GM12874 (cell line): ENCODE measurements around the gene HDAC10.
A peak's percentile ranks its signal among the peaks of the same experiment; 100 is the strongest.

Experiments used
- CTCF ChIP-seq: IDR thresholded peaks from 2 replicates; pipeline ENCODE4 v1.5.1; 2011; ENCODE audit warnings: low read depth, mild to moderate bottlenecking, control low read depth, low read length, moderate library complexity; ENCODE audit not compliant: insufficient read depth

The HDAC10 gene

GRCh38 chr22:50209893-50210292 is 41.2 kb downstream of the HDAC10 start:
- TF ChIP-seq CTCF = peak; percentile 85

- TF ChIP-seq CTCF = no peak
Measured at GRCh38 chr22:50208939-50209892, 41.8 kb downstream of the HDAC10 start.

GRCh38 chr22:50208430-50208938 is 42.6 kb downstream of the HDAC10 start:
- no peak for TF ChIP-seq CTCF

- TF ChIP-seq CTCF = no peak
Measured at GRCh38 chr22:50207383-50208140, 43.5 kb downstream of the HDAC10 start.

GRCh38 chr22:50206599-50206998 is 44.5 kb downstream of the HDAC10 start:
- TF ChIP-seq CTCF = peak; percentile 45; the same call in 1 of the 2 replicates

- TF ChIP-seq CTCF = no peak
Measured at GRCh38 chr22:50205781-50206569, 45.1 kb downstream of the HDAC10 start.
